Pons (tissue), 1 donor: ENCODE measurements around the gene CLDN19.
"Not testable (repeated sequence)": the region's sequence is repeated elsewhere in the genome, so short reads cannot be mapped to it uniquely, and the experiment has no call there.

Experiments
- DNase-seq: peaks from one replicate; pipeline ENCODE4 v3.0.0-alpha.2; 2016; ENCODE audit warnings: low spot score

Gene CLDN19

DNA sequence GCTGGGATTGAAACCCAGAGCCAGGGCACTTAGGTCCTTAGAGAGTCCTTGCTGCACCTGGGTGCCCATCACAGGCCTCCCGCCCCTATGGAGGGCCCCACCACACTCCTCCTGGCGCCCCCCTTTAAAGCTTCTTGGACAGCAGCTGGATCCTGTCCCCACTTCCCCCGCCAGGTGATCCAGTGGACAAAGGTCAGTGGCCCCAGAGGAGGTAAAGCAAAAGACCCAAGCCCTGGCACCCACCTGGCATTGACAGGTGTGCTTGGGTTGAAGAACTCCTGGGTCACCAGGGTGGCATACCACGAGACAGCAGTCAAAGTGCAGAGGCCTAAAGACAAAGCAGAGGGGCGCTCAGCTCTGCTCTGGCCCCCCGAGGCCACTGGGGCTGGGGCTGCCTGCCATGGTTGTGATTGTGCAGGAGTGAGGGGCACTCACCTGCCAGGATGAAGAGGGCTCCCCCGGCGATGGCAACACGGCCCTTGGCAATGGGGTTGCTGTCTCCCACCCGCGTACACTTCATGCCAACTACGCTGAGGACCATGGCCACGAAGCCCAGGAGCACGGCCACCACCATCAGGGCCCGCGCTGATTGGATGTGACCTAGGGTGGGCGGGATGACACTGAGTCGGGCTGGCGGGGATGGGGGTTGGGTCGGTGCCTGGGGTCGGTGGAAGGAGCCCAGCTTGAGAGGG, 1.9 kb downstream of the CLDN19 start:
- DNase-seq: no peak

DNA sequence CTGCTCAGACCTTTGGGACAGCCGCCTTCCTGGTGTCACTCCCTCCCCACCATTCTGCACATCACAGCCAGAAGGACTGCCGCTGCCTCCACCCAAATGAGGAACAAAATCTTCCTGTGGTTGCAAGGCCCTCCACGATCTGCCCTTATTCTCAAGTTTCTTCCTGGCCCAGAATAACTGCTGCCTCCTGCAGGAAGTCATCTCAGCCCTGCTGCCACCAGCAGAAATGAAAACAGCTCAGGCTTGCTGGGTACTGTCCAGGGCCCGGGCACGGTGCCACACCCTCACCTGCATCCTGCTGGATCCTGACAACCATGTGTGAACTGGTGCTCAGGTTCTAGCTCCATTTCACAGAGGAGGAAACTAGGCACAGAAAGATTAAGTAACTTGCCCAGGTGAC, 2.8 kb downstream of the CLDN19 start:
- DNase-seq: peak; percentile 44

DNA sequence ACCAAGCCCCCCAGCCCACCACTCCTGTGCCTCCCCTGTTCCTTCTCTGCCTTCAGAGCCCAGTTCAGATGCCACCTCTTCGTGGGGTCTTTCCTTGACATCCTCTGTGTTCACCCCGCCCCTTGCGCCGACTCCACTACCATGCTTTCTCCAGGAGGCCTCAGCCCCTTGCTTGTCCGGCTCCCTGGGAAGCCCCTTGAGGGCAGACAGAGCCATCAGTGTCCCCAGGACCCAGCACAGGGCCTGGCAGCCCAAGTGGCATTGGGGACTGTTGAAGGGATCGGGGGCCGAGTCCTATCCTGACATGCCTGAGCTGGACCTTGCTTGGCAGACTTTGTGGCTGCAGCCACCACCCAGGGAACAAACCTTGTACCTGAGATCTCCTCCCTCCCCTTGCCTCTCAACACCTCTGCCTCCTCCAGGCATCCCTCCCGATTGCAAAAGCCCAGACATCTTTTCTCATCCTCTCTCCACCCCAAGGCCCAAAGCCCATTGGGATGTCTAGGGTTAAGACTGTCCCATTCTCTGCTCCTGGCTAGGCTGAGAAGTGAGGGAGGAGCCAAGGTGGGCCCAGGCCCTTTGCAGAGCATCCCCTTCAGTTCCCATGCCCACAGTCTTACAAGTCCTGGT, 3.4 kb downstream of the CLDN19 start:
- DNase-seq: no peak

GRCh38 chr1:42736152-42736551, 3.9 kb downstream of the CLDN19 start:
- no peak for DNase-seq

GRCh38 chr1:42735477-42736105, 4.4 kb downstream of the CLDN19 start:
- no peak for DNase-seq

DNA sequence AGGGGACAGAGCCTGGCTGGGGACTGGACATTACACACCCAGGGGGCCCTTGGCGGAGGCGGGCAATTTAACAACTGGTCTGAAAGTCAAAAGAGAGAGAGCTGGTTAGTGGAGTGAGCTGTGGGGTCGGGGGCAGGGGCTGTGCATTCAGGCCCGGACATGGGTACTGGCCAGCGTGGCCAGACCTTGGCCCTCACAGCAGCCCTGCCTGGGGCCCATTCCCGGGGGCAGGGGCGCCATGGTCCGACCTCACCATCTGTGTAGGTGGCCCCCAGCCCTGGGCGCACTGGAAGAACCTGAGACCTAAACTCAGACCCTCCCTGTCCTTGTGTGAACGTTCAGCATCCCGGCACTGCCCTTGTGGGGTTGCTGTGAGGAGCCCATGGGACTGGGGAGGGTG, 5.0 kb downstream of the CLDN19 start:
- DNase-seq: no peak

DNA sequence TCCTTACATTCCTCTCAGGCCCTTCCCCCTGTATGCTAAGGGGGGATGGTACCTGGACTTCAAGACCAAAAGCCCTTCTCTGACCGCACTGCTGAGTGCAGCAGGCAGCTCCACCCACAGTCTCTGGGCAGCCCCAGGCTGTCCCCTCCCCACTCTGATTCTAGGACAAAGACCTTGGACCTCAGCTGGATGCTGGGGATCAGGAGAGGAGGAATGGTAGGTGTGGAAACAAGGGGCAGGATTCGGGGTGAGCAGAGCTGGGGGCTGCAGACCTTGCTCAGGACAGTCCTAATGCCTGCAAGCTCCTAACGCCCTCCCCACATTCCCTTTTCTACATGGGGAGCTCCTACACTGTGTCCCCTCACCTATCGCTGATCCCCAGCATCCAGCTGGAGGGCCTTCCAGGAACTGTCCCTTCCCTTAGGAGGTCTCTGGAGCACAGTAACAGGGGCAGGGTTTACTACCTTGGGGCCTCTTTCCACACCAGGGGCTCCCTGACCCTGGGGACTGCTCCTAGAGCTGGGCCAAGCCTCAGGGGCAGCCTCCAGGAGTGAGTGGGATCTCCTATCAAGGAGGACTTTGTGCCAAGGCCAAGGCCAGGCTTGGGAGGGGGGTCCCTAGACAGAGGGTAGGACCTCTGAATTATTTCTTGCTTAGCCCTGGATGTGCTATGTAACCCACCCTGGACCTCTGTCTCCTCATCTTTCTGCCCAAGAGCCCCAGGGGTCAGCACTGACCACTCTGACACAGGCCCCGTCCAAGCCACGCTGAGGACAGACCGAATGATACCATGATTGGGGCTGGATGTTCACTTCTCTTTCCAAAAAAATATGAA, 5.6 kb downstream of the CLDN19 start:
- DNase-seq: no peak

DNA sequence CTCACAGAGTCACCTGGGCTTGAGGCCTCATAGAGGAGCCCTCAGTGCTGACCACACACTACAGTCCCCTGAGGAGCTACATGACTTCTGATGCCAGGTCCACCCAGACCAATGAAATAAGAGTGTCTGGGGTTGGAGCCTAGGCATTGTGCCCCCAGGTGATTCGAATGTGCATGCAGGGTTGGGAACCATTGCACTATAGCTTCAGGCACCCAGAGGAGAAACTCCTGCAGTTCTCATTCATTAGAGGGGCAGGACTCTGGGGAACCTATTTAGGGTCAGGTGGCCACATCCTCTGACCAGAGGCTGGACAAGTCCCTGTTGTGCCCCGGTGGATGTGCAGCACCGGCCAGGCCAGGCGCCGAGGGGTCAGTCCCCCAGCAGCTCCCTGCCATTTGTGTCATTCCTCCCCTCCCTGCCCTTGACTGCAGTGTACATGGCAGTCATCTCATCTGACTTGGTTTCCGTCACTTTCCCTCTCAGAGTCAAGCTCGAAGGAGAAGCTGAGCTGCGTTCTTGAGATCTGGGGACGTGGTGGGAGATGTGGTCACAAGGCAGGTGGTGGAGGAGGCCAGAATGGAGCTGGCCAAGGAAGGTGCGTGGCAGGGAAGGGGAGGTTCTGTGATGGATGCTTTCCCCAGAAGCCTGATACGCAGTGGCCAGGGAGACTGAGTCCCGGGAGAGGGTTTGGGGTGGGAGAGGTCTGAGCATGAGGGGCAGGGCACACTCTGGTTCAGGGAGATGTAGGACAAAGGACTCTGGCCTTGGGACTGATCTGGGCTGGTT, 6.4 kb downstream of the CLDN19 start:
- no peak for DNase-seq

DNA sequence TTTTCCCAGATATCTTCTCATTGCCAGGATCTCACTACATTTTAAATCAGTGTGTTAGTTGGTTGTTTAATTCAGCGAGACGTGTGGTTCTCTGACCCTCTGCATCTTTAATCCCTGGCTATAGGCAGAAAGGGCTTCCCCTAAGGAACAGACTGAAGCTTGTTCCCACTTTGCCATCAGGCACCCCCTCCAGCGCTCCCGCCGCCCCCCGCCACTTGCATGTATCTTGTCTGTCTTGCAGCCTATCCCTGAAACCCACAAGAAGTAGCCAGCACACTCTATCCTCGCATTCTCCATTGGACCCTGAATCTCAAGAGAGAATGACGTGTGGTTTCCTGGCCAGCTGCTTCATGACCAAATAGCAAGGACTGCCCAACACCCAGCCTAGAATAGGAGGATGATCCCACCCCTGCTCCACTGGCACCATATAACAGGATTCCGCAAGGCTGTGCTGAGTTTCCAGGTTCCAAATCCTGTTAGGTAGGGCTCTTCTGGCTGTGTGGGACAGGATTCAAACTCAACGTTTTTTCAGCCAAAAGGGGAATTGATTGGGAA, 7.8 kb downstream of the CLDN19 start:
- no peak for DNase-seq

DNA sequence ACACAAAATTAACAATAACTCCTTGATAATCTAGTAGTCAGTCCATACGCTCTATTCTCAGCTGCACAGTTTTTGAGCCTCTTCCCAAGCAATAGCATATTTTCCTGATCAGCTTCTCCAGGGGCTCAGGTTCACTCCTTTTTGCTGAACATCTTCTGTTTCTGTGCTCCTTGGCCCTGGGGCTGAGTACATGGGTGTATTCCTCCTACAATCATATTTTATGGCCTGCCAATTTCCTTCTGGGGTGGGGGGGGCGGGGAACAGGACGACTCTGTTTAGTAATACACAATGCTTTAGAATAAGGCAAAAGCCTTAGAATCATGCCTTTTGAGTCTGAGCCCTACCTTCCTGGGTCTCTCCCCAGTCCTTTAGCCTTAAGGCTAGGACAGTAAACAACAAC, 8.5 kb downstream of the CLDN19 start:
- no peak for DNase-seq

- no peak for DNase-seq
These were observed 9.0 kb downstream of the CLDN19 start for GRCh38 chr1:42730988-42731387.

DNA sequence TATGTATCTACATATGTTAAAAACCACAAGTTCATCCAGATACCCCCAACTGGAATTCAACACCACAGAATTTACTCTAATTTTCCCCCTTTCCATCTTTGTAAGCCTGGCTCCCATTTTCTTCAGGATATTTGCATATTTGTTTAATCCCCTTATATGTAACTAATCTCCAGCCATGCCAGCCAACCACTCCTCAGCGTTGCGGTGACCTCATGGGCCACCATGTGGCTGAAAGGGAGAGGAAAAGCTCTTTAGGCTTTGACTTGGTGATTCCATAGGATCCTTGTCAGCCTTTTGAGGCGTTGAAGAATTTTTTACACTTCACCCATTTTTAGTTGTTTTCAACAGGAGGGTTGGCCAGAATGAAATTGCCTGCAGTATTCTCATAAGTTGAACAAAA, 10.0 kb downstream of the CLDN19 start:
- DNase-seq: no peak

GRCh38 chr1:42725820-42726219, 14.2 kb downstream of the CLDN19 start:
- DNase-seq: not testable (repeated sequence)

GRCh38 chr1:42723511-42723910, 16.5 kb downstream of the CLDN19 start:
- no peak for DNase-seq

DNA sequence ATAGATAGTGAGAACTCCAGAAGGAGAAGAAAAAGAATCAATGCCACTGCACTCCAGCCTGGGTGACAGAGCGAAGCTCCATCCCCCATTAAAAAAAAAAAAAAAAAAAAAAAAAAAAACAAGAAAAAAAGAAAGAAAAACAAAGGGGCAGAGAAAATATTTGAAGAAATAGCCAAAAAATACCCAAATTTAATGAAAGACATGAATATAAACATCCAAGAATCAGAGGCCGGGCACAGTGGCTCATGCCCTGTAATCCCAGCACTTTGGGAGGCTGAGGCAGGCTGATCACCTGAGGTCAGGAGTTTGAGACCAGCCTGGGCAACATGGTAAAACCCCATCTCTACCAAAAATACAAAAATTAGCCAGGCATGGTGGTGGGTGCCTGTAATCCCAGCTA, 17.6 kb downstream of the CLDN19 start:
- DNase-seq: not testable (repeated sequence)

- no peak for DNase-seq
These were observed 18.1 kb downstream of the CLDN19 start for GRCh38 chr1:42721926-42722325.

DNA sequence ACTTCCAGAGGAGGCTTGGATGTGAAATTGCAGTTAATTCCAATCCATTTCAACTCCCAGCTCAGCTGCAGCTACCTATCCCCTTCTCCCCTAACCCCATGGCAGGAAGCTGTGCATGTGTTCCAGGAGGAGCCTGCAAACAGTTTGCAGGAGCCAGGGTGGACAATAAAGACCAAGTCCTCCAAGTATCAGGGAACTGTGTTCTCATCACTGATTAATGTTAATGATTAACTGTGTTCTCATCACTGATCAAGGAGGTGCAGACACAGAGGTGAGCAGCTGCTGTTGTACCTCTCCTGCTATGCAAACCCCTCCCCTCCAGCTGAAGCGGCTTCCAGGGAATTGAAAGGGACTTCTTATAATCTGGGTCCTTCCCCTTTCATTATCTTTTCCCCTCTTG, 19.2 kb downstream of the CLDN19 start:
- DNase-seq: no peak

DNA sequence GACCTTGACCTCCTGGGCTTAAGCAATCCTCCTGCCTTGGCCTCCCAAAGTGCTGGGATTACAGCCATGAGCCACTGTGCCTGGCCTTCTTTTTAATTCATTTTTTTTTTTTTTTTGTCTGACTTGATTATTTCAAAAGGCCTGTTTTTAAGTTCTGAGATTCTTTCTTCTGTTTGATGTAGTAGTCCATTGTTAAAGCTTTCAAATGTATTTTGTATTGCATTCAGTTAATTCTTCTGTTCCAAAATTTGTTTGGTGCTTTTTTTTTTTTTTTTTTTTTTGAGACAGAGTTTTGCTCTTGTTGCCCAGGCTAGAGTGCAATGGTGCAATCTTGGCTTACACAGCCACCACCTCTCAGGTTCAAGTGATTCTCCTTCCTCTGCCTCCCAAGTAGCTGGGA, 25.6 kb downstream of the CLDN19 start:
- not testable (repeated sequence) for DNase-seq

DNA sequence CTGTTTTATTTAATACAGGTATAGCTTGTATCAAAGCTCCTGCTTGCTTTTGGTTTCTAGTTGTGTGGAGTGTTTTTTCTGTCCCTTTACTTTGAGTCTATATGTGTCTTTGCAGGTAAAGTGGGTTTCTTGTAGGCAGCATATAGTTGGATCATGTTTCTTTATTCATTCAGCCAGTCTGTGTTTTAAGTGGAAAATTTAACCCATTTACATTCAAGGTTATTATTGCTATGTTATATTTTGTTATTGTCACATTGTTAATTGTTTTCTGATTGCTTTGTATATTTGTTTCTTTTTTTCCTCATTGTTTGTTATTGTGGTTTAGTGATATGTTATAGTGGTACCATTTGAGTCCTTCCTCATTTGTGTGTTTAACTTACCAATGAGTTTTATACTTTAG, 26.7 kb downstream of the CLDN19 start:
- no peak for DNase-seq

GRCh38 chr1:42712808-42713207, 27.2 kb downstream of the CLDN19 start:
- DNase-seq: not testable (repeated sequence)

DNA sequence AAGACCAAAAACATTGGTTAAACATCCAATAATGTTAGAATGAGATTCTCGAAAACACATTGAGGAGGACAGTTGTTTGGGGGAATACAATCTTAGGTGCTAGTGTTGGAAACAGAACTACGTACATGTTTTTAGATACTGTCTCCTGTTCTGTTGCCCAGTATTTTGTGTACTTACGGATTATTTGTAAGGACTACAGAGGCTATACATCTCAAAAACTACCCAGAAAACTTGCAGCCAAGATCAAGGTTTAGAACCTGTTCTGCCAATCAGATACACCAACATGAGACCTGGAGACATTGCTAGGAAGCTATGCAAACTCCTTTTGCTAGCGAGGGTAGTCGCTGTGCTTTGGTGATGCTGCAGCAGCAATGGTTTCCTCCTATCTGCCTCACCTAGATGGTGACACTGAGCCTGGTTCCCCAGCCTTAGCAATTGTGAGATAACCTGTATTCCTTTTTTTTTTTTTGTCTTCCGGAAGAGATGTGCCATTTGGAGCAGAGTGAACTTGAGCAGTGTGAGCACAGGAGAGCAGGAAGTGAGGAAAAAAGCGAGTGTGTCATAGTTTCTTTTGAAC, 36.1 kb downstream of the CLDN19 start:
- DNase-seq: no peak
